Measurements from ENCODE around the gene SLC25A3. TPM values are rescaled to one million over a fixed set of nuclear protein-coding genes. Genes with fewer than 3 reads are reported as not detected.

SLC25A3 gene
- total and polyA plus RNA-seq, 9 of the 15 experiments (the other 6 are each of a cell fraction or from before 2014, with no cell fraction given) = 264 to 766 (median 495) TPM

- TF ChIP-seq, protein P1, sequence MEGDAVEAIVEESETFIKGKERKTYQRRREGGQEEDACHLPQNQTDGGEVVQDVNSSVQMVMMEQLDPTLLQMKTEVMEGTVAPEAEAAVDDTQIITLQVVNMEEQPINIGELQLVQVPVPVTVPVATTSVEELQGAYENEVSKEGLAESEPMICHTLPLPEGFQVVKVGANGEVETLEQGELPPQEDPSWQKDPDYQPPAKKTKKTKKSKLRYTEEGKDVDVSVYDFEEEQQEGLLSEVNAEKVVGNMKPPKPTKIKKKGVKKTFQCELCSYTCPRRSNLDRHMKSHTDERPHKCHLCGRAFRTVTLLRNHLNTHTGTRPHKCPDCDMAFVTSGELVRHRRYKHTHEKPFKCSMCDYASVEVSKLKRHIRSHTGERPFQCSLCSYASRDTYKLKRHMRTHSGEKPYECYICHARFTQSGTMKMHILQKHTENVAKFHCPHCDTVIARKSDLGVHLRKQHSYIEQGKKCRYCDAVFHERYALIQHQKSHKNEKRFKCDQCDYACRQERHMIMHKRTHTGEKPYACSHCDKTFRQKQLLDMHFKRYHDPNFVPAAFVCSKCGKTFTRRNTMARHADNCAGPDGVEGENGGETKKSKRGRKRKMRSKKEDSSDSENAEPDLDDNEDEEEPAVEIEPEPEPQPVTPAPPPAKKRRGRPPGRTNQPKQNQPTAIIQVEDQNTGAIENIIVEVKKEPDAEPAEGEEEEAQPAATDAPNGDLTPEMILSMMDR (IDR thresholded peaks at IDR 0.05 in 2 of 3, conservative IDR thresholded peaks at IDR 0.05 in 1 of 3; ENCODE audit: insufficient read depth in 2 of 3, low read depth in 1 of 3, low read length in 3 of 3) = peak in 1 of 3 experiments; percentile 12; a peak in 1 of 6 replicates
Observed at GRCh38 chr12:98646294-98647090, 53.0 kb downstream of the SLC25A3 start (continued).

DNA sequence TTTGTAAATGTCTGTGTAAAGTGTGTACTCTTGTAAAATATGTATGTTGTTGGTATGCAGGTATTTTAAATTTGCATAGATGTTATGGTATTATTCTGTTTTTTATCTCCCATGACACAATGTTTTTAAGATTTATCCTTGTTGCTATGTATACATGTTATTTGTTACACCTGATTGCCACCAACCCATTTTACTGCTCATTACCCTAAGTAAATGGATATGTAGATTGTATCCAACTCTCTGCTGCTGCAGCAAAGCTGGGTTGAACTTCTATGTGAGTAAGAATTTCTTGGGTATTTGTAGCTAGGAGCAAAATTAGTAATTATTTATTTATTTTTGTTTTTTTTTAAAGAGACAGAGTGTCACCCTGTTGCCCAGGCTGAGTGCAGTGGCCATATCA, 57.8 kb downstream of the SLC25A3 start:
- ChIA-PET CTCF (ENCODE audit: low intra/inter-chr PET ratio) (no interaction called here), POLR2A (interaction anchor here (0.8 to 2.3 kb wide), 6 partner anchors 10 to 298 kb away, joined by 3 to 12 read pairs (median 4); partner anchors contain the start of gene SLC25A3)
- no peak overlapping the region for H3K4me2 ChIP-seq (ENCODE audit: insufficient read depth, low read length)
- no peak overlapping the region for H3K4me3 ChIP-seq
- H4K20me1 ChIP-seq (replicated peaks; ENCODE audit: control insufficient read depth, insufficient read depth, low read length) = no peaks in the 10 kb centered on the region
- no peak for DNase-seq (ENCODE audit: extremely low read depth in 1 of 4, low spot score in 3 of 4)
- TF ChIP-seq SIN3A (IDR thresholded peaks at IDR 0.05; ENCODE audit: borderline replicate concordance in 2 of 2, control insufficient read depth in 1 of 2, low read depth in 2 of 2, low read length in 2 of 2) (no peak), ZNF384 (IDR thresholded peaks at IDR 0.05; ENCODE audit: low read depth, low read length) (peak; percentile 60), RBM25 (IDR thresholded peaks at IDR 0.05; ENCODE audit: low read depth, low read length, severe bottlenecking) (no peak)
- no peak overlapping the region for H3K9ac ChIP-seq (ENCODE audit: insufficient read depth in 1 of 2, low read depth in 2 of 2, low read length in 2 of 2)
- peaks cover 25% of the 10 kb centered on the region for H3K36me3 ChIP-seq (ENCODE audit: control insufficient read depth, insufficient read depth, low read length)
- no peak for FAIRE-seq
- H3K27me3 ChIP-seq (ENCODE audit: control insufficient read depth in 2 of 2, insufficient read depth in 2 of 2, low read length in 2 of 2) = no peaks in the 10 kb centered on the region
- no peak overlapping the region for H2AFZ ChIP-seq (ENCODE audit: low read depth, low read length)
- ATAC-seq = no peak
- H3K9me3 ChIP-seq (replicated peaks; ENCODE audit: control insufficient read depth, insufficient read depth, low read depth, low read length) = no peaks in the 10 kb centered on the region
- BruUV-seq (replicated peaks) = no TSS peak
- peaks cover 5% of the 10 kb centered on the region for H3K79me2 ChIP-seq (ENCODE audit: control insufficient read depth, insufficient read depth, low read length)
- in situ Hi-C loops (cut with MboI) = no loop called here
- H3K9me1 ChIP-seq (ENCODE audit: control insufficient read depth, insufficient read depth, low read length) = no peaks in the 10 kb centered on the region
- peaks cover 0 to 6% of the 10 kb centered on the region in 2 experiments; a peak in 2 of 5 replicates for H3K4me1 ChIP-seq (replicated peaks in 1 of 2; ENCODE audit: control insufficient read depth in 2 of 2, insufficient read depth in 2 of 2, low read length in 2 of 2)
- intact Hi-C loops (cut with micrococcal nuclease) = no loop called here
- no peak overlapping the region for H3K27ac ChIP-seq (ENCODE audit: extremely low read depth, low read depth, low read length)

All from K562 (cell line).